Astrocyte (in vitro differentiated cells and primary cell): ENCODE results near the gene PTPN13. TPM values are rescaled to one million over a fixed set of nuclear protein-coding genes. Genes with fewer than 3 reads are reported as not detected.

ENCODE experiments used
- DNase-seq: peaks from one replicate; pipeline ENCODE4 v3.0.0-alpha.2; 2010; ENCODE audit warnings: low read depth
- FAIRE-seq: peaks from 2 replicates; lab custom pipeline; 2011; peaks lifted over from hg19 to GRCh38; lab: Jason Lieb, UNC
- H2AFZ ChIP-seq: 2 replicates; pipeline ENCODE4 v1.6.0; 2012; ENCODE audit warnings: low read depth, low read length, inconsistent platforms
- H3K27ac ChIP-seq: 2 replicates; pipeline ENCODE4 v1.5.1; 2011; ENCODE audit warnings: low read depth, low read length, inconsistent platforms
- H3K27me3 ChIP-seq: 2 replicates; pipeline ENCODE4 v1.6.0; 2011; ENCODE audit warnings: low read length, inconsistent platforms; ENCODE audit not compliant: insufficient read depth
- H3K36me3 ChIP-seq: 2 replicates; pipeline ENCODE4 v1.5.1; 2011; ENCODE audit warnings: low read length, inconsistent platforms; ENCODE audit not compliant: insufficient read depth
- H3K4me1 ChIP-seq: 2 replicates; pipeline ENCODE4 v1.5.1; 2011; ENCODE audit warnings: low read length, inconsistent platforms; ENCODE audit not compliant: insufficient read depth
- H3K4me2 ChIP-seq: 2 replicates; pipeline ENCODE4 v1.6.0; 2012; ENCODE audit warnings: low read length, inconsistent platforms
- H3K4me3 ChIP-seq: 2 replicates; pipeline ENCODE4 v1.5.1; 2011; ENCODE audit warnings: low read depth, mild to moderate bottlenecking, low read length, inconsistent platforms; ENCODE audit not compliant: insufficient read depth
- H3K79me2 ChIP-seq: 2 replicates; pipeline ENCODE4 v1.6.0; 2012; ENCODE audit warnings: mild to moderate bottlenecking, low read length, inconsistent platforms; ENCODE audit not compliant: insufficient read depth
- H3K9ac ChIP-seq: 2 replicates; pipeline ENCODE4 v1.6.0; 2012; ENCODE audit warnings: mild to moderate bottlenecking, low read length, inconsistent platforms
- H3K9me3 ChIP-seq: 2 replicates; pipeline ENCODE4 v1.5.1; 2012; ENCODE audit warnings: low read depth, mild to moderate bottlenecking, low read length, inconsistent platforms; ENCODE audit not compliant: insufficient read depth
- H4K20me1 ChIP-seq: 2 replicates; pipeline ENCODE4 v1.6.0; 2012; ENCODE audit warnings: low read length, inconsistent platforms; ENCODE audit not compliant: insufficient read depth
- H3K27ac Mint-ChIP-seq: one replicate; pipeline ENCODE4 v1.8.0; 2021; ENCODE audit warnings: mild to moderate bottlenecking, mixed read lengths; ENCODE audit not compliant: unreplicated experiment
- H3K27me3 Mint-ChIP-seq: one replicate; pipeline ENCODE4 v1.8.0; 2021; ENCODE audit warnings: low read depth, mixed read lengths; ENCODE audit not compliant: unreplicated experiment
- H3K36me3 Mint-ChIP-seq: one replicate; pipeline ENCODE4 v1.8.0; 2021; ENCODE audit warnings: low read depth, mixed read lengths; ENCODE audit not compliant: unreplicated experiment
- H3K4me1 Mint-ChIP-seq: one replicate; pipeline ENCODE4 v1.8.0; 2021; ENCODE audit warnings: low read depth, mixed read lengths; ENCODE audit not compliant: unreplicated experiment
- H3K4me3 Mint-ChIP-seq: one replicate; pipeline ENCODE4 v1.8.0; 2021; ENCODE audit warnings: mild to moderate bottlenecking, moderate library complexity, mixed read lengths; ENCODE audit not compliant: unreplicated experiment
- H3K9me3 Mint-ChIP-seq: one replicate; pipeline ENCODE4 v1.8.0; 2021; ENCODE audit warnings: mild to moderate bottlenecking, mixed read lengths; ENCODE audit not compliant: unreplicated experiment
- EZH2 ChIP-seq: IDR thresholded peaks from 2 replicates; pipeline ENCODE4 v1.6.1; 2012; ENCODE audit warnings: mild to moderate bottlenecking, low read length, inconsistent platforms; ENCODE audit not compliant: insufficient read depth
- total RNA-seq: library from RNA; stranded (reverse); gene quantifications from 2 replicates; pipeline ENCODE4 v1.2.1, GENCODE V29; 2021
- TF ChIP-seq, protein P1 (sequence below): IDR thresholded peaks from 2 replicates; pipeline ENCODE4 v1.5.1; 2011; ENCODE audit warnings: low read depth, mild to moderate bottlenecking, inconsistent platforms, low read length, moderate library complexity; ENCODE audit not compliant: insufficient read depth

The PTPN13 gene
- total RNA-seq, 1 donor from 2014 or later, result 46.2 TPM

- Histone ChIP-seq H3K79me2 (no peaks in the 10 kb centered on the region), H3K4me1 (no peaks in the 10 kb centered on the region), H3K27ac (no peak overlapping the region), H3K9ac (no peak overlapping the region), H4K20me1 (peaks cover 3% of the 10 kb centered on the region), H2AFZ (no peak overlapping the region), H3K36me3 (no peaks in the 10 kb centered on the region), H3K4me3 (no peak overlapping the region), H3K4me2 (no peak overlapping the region), H3K9me3 (no peaks in the 10 kb centered on the region), H3K27me3 (no peaks in the 10 kb centered on the region)
- Mint-ChIP-seq H3K36me3 (peaks cover 13% of the 10 kb centered on the region), H3K27ac (no peak overlapping the region), H3K9me3 (peaks cover 5% of the 10 kb centered on the region), H3K4me3 (no peak overlapping the region), H3K27me3 (no peaks in the 10 kb centered on the region), H3K4me1 (no peaks in the 10 kb centered on the region)
- DNase-seq (no peak), FAIRE-seq (no peak)
- no peak for TF ChIP-seq EZH2
- TF ChIP-seq, protein P1, sequence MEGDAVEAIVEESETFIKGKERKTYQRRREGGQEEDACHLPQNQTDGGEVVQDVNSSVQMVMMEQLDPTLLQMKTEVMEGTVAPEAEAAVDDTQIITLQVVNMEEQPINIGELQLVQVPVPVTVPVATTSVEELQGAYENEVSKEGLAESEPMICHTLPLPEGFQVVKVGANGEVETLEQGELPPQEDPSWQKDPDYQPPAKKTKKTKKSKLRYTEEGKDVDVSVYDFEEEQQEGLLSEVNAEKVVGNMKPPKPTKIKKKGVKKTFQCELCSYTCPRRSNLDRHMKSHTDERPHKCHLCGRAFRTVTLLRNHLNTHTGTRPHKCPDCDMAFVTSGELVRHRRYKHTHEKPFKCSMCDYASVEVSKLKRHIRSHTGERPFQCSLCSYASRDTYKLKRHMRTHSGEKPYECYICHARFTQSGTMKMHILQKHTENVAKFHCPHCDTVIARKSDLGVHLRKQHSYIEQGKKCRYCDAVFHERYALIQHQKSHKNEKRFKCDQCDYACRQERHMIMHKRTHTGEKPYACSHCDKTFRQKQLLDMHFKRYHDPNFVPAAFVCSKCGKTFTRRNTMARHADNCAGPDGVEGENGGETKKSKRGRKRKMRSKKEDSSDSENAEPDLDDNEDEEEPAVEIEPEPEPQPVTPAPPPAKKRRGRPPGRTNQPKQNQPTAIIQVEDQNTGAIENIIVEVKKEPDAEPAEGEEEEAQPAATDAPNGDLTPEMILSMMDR, result no peak
Measured at GRCh38 chr4:86630629-86631028, 36.5 kb downstream of the PTPN13 start.

DNA sequence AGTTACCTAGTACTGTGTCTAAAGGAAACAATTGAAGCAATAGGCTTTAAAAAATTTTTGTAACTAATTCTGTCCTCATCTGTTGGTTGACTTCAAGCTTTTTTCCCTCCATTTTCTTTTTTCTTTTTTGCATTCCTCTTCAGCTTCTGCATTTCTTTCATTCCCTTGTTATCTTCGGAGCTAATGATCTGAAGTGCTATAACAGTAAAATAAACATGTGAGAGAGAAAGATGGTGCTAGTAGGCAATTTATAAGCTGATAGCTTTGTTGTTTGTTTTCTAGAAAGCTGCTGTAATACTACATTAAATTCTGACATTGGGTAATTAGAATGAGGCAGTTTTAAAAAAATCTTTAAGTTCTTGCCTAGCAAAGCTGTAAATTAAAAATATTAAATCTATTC lies 37.1 kb downstream of the PTPN13 start:
- Histone ChIP-seq H3K4me3 (no peak overlapping the region), H3K4me2 (no peak overlapping the region), H2AFZ (no peak overlapping the region), H3K27me3 (no peaks in the 10 kb centered on the region), H3K36me3 (no peaks in the 10 kb centered on the region), H3K27ac (no peak overlapping the region), H3K9ac (no peak overlapping the region), H3K4me1 (no peaks in the 10 kb centered on the region), H4K20me1 (peaks cover 3% of the 10 kb centered on the region), H3K79me2 (no peaks in the 10 kb centered on the region), H3K9me3 (no peaks in the 10 kb centered on the region)
- TF ChIP-seq, protein P1, result no peak
- TF ChIP-seq EZH2, result no peak
- DNase-seq, result no peak
- FAIRE-seq, result no peak
- H3K9me3 Mint-ChIP-seq, result peaks cover 5% of the 10 kb centered on the region
- peaks cover 16% of the 10 kb centered on the region for H3K36me3 Mint-ChIP-seq
- no peak overlapping the region for H3K27ac Mint-ChIP-seq
- H3K4me3 Mint-ChIP-seq, result no peak overlapping the region
- H3K27me3 Mint-ChIP-seq, result no peaks in the 10 kb centered on the region
- no peaks in the 10 kb centered on the region for H3K4me1 Mint-ChIP-seq

- no peaks in the 10 kb centered on the region for H3K4me1 Mint-ChIP-seq
- Histone ChIP-seq H3K9ac (no peak overlapping the region), H3K27ac (no peak overlapping the region), H3K9me3 (no peaks in the 10 kb centered on the region), H2AFZ (no peak overlapping the region), H3K4me3 (no peak overlapping the region), H3K4me2 (no peak overlapping the region), H3K36me3 (no peaks in the 10 kb centered on the region), H3K4me1 (no peaks in the 10 kb centered on the region), H4K20me1 (peaks cover 3% of the 10 kb centered on the region), H3K27me3 (no peaks in the 10 kb centered on the region), H3K79me2 (no peaks in the 10 kb centered on the region)
- DNase-seq, result no peak
- no peaks in the 10 kb centered on the region for H3K27me3 Mint-ChIP-seq
- FAIRE-seq, result no peak
- H3K9me3 Mint-ChIP-seq, result peaks cover 11% of the 10 kb centered on the region
- no peak for TF ChIP-seq EZH2
- TF ChIP-seq, protein P1, result no peak
- no peak overlapping the region for H3K4me3 Mint-ChIP-seq
- H3K27ac Mint-ChIP-seq, result no peak overlapping the region
- H3K36me3 Mint-ChIP-seq, result peaks cover 26% of the 10 kb centered on the region
Measured at GRCh38 chr4:86633854-86634253, 39.7 kb downstream of the PTPN13 start.
